Activated CD8-positive, alpha-beta memory T cell treated with anti-CD3 and anti-CD28 coated beads, Interleukin-2, amount 50 U/mL, for 1 hour (primary cell): Measurements from ENCODE around the gene PPP1R37.

ENCODE experiments used
- DNase-seq: peaks from one replicate; pipeline ENCODE4 v3.0.0-alpha.2; 2020; ENCODE audit errors: extremely low read depth

Gene PPP1R37

DNA sequence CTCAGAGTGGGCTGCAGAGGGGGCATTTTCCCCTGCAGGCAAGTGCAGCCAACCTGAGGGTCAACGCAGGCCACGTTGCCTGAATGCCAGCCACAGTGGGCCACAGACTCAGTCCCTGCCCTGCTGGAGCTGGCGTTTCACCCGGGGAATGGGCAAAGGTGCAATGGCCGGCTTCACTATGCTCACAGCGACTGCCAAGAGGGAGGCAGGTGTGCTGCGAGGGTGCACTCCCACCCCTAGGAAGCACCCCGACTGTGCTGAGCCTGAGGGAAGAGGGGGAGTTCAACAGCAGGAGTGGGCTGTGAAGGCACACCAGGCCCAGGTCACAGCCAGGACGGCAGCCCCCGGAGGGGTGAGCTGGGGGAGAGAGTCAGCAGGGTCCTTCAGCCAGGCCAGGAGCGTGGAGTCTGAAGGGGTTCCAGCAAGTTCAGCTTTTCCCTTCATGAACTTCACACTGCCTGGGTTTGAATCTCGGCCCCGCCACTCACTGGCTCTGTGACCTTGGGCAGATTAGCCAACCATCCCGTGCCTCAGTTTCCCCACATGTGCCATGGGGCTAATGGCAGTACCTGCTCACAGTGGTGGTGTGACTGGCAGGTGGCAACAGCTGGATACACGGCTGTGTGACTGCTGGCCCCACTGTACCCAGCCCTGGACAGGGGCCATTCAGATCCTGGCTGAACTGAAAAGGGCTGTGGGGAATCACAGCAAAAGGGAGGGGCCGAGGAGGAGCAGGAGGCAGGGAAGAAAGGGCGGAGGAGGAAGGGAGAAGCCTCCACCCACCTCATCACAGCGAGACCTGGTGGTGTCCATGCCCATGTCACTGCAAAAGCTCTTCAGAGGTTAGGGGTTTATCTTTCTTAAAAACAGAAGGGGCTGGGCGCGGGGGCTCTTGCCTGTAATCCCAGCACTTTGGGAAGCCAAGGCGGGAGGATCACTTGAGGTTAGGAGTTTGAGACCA lies 77.4 kb downstream of the PPP1R37 start:
- DNase-seq, result no peak

DNA sequence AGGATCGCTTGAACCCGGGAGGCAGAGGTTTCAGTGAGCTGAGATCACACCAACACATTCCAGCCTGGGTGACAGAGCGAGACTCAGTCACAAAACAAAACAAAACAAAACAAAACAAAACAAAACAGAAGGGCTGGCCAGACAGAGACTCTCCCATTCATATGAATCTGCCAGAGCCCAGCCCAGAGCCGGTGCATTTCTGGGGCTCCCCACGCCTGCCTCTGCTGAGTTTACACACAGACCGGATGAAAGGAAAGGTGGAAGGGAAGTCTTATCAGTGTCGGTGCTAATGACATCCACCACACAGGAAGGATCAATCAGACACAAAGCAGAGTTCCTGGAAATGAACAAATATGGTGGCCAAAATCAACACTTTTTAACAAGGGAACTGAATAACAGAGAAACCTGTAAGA lies 78.2 kb downstream of the PPP1R37 start:
- DNase-seq, result no peak

DNA sequence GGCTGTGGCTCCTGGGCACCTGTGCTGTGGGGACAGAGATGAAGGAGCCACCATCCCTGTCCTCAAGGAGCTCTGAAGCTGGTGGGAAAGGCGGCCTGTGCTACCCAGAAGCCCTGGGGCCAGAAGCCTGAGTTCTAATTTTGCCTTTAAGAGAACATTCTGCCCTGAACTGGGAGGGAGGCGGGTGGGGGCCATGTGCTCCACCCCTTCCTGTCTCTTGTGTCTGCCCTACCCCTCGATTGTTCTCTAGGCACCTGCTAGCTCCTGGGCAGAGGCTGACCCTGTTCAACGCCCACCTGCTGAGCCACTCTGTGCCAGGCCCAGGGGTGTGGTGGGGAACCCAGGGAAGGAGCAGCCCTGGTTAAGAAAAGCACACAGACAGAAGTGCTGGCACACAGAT lies 79.2 kb downstream of the PPP1R37 start:
- DNase-seq, result no peak

DNA sequence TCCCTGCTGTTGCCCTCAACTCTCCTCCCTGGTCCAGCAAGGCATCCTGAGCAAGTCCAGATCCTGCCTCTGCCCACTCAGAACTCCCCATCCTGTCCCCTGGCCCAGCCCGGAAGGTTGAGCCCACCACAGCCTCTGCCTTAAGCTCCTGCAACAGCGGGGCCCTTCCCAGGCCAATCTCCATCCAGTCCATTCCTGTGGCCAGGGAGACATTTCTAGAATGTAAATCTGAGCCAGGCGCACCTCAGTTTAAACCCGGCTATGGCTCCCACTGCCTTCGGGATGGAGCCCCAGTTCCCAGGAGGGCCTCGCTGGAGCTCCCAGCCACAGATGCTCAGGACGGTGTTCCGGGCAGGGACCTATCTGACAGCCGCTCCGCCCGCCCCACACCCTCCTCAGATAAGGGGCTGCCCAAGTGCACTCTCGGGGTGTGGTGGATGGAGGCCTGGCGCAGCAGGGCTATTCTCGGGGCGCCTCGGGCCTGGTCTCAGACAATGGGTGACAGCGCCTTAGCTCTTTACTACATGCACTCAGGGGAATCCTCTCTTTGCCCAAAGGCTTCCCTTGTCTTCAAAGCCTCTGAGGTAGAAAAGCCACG lies 79.7 kb downstream of the PPP1R37 start:
- DNase-seq, result no peak

DNA sequence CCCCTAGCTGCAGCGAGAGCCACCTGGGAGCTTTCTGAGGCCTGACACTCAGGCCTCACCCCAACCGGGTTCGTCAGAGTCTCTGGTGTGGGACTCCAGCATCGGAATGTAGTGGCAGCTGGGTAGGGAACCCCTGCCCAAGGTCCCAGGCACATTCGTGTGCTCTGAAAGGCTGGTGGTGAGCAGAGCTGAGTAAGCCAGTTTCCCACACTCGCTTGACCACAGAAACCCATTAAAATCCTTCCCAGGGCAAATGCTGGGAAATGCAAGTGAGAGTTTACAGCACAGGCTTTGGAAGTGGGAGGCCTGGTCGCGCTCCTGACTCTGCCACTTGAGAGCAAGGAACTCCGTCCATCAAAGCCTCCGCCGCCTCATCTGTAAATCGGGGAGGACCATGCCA lies 80.8 kb downstream of the PPP1R37 start:
- no peak for DNase-seq

DNA sequence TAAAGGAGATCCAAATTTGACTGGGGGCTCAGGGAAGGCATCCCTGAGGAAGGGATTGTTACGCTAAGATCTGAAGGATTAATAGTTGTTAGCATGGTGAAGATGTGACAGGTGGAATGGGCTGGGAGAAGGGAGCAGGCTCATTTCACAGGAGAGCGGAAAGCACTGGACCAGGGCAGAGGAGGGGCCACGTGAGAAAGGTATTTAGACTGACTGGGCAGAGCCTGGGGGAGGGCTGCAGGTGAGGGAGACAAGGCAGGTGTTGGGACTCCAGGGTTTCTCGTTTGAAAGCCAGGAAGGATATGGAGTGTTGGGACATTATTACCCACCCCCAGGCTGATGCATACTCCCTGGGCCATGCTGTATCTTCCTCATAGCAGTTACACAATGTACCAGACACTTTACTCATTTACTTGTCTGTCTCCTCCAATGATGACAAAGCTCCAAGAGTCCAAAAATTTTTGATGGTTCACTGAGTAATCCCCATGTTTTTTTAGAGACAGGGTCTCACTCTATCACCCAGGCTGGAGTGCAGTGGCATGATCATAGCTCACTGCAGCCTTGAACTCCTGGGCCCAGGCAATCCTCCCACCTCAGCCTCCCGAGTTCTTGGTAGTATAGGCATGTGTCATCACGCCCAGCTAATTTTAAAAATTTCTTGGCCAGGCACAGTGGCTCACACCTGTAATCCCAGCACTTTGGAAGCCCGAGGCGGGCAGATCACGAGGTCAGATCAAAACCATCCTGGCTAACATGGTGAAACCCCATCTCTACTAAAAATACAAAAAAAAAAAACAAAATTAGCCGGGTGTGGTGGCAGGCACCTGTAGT lies 82.8 kb downstream of the PPP1R37 start:
- DNase-seq, result no peak

DNA sequence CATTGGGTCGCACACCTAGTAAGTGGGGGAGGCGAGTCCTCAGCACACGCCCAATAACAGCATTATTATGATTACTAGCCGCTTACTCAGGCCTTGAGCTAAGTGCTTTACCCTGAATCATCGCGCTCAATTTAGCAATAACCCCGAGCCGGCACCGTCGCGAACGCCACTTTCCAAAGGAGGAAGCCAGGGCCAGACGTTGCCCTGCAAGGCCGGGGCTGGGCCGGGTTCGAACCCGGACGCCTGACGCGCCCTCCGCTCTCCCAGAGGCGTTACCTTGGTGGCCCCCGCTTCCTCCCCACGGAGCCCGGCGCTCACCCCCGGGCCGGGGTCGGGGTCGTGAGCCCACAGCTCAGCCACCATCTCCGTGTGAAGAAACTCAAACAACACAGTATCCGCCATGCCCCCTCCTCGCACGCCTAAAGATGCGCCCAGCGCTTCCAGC lies 84.9 kb downstream of the PPP1R37 start, which contains the start of gene TRAPPC6A:
Gene TRAPPC6A (minus strand): TSS at position 421 of the 445 bp plus-strand sequence. CDS start 19 bp downstream, at position 402.
- DNase-seq, result no peak

DNA sequence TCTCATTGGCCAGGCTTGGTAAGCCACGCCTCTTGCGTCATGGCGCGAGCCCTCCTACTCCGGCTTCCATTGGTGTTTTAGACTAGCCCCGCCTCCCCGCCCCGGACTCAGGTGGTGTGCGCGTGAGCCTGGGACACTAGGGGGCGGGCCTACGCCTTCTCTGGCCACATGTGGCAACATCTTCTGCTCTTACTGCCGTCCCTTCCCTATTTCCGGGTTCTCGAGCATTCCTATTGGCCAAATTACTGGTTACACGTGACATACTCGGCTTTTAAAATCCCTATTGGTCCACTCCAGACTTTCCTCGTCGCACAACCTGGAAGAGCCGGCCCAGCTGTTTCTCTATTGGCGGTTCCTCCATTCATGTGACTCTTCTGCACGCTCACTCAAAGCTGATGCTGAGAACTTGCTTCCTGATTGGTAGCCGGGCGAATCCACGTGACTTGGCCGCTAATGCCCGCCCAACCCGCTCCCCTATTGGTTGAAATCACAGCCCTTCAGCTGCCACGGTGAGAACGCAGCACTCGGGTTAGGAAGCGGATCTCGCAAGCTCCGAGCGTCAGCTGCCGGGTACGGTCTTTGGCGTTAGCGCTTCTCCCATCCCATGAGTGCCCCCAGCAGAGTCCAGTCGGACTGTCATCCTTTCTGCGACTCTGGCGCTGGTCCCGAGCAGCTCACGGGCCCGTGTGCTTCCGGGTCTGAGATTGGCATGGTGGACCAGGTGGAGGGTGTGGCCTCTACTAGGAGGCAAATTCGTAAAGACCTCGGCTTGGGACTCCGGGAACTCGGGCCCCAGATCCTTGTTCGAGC lies 85.5 kb downstream of the PPP1R37 start, which contains the start of gene BLOC1S3:
Gene BLOC1S3 (plus strand): TSS at position 523 of the 810 bp plus-strand sequence. CDS start 513 bp downstream, outside the sequence.
- peak; percentile 100 for DNase-seq

DNA sequence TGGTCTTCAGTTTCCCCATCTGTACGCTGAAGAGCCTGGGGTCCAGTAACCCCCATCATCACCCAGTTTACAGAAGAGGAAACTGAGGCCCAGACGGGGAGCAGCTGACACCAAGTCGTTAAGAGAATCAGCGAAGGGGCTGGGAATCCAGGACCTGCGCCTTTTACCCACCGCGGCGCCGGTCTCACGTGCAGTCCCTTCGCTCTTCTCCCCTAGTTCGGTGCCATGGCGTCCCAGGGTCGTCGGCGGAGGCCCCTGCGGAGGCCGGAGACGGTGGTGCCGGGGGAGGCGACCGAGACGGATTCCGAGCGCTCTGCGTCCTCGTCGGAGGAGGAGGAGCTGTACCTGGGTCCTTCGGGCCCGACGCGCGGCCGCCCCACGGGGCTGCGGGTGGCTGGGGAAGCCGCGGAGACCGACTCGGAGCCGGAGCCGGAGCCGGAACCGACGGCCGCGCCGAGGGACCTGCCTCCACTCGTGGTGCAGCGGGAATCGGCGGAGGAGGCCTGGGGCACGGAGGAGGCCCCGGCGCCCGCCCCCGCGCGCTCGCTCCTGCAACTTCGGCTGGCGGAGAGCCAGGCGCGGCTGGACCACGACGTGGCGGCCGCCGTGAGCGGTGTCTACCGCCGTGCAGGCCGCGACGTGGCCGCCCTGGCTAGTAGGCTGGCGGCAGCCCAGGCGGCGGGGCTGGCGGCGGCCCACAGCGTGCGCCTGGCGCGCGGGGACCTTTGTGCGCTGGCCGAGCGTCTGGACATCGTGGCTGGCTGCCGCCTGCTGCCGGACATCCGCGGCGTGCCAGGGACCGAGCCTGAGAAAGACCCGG lies 86.3 kb downstream of the PPP1R37 start:
- no peak for DNase-seq

DNA sequence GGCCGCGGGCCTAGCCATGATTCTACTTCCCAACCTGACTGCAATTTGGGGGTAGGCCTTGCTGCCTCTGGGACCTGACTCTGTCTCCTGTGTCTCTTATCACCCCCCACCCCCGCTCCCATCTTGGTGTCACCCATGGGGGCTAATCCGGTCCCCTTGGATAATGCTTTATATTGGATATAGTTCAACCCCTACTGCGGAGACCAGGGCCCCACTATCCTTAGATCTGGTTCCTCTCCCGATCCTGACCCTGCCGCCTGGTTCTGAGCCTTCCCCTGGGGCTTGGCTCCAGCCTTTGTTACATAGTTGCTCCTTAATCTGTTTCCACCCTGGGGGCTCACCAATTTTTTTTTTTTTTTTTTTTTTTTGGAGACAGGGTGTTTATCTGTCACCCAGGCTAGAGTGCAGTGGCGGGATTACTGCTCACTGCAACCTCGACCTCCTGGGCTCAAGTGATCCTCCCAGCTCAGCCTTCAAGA lies 87.0 kb downstream of the PPP1R37 start:
- DNase-seq, result no peak

DNA sequence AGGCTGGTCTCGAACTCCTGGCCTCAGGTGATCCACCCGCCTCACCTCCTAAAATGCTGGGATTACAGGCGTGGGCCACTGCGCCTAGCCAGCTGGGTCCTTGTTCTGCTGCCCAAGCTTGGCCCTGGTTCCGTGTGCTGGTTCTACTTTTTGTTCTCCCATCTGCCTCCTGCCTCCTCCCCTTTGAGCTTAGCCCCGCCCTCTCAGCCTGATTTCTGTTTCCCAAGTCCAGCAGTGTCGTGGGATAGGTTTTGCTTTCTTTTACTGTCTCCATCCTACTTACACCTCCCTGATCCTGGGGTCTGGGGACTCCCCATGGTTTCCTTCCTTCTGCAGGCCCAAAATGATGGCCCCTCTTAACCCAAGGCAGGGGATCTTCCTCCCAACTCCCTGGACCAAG lies 88.0 kb downstream of the PPP1R37 start:
- no peak for DNase-seq

DNA sequence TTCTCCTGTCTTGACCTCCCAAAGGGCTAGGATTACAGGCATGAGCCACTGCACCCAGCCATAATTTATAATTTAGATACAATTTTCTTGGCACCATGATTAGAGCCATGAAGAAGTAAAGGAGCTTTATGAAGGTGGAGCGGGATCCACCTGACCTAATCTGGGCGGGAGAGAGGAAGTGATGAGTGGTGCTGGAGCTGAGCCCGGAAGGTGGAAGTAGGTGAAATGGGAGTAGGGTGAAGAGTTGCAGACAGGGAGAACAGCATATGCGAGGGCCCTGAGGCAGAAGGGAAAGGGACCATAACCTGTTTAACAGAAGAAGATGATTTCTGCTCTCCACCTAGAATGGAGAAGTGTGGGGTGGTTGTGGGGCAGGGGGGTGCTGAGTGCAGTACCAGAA lies 89.8 kb downstream of the PPP1R37 start:
- no peak for DNase-seq

DNA sequence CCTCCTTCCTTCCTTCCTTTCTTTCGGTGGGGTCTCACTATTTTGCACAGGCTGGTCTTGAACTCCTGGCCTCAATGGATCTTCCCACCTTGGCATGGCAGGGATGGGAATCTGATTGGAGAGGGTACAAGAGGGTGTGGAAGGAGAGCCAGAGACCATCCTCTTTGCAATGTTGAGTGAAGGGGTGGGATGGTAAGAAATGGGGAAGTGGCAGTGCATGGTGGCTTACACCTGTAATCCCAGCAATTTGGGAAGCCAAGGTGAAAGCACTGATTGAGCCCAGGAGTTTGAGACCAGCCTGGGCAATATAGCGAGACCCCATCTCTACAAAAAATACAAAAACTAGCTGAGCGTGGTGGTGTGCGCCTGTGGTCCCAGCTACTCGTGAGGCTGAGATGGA lies 91.1 kb downstream of the PPP1R37 start:
- no peak for DNase-seq

DNA sequence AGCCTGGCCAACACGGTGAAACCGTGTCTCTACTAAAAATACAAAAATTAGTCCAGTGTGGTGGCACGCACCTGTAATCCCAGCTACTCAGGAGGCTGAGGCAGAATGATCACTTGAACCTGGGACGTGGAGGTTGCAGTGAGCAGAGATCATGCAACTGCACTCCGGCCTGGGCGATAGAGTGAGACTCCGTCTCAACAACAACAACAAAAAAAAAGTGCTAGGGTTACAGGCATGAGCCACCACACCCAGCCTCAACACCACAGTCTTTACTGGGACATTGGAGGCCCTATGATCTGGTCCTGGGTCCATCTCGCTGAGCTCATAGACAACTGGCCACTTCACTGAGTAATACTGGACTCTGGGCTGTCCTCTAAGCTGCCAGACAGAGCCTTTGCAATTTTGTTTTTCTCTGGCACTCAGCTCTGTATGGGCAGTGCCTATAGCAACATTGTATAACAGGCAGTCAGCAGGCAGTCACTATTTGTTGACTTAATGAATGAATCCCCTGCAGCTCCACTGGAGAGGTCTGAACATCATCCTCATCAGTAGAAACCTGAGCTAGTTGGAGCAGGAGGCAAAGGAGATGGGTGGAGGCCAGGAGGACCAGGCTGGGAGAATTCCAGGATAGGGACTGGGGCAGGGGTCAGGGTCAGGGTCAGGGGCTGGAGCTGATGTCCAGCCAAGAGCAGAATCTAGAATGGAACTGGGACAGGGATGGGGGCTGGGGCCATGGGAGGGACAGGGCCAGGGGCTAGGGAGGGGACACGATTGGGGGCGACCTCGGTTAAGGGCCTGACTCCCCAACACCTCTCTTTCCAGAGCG lies 93.7 kb downstream of the PPP1R37 start:
- no peak for DNase-seq

DNA sequence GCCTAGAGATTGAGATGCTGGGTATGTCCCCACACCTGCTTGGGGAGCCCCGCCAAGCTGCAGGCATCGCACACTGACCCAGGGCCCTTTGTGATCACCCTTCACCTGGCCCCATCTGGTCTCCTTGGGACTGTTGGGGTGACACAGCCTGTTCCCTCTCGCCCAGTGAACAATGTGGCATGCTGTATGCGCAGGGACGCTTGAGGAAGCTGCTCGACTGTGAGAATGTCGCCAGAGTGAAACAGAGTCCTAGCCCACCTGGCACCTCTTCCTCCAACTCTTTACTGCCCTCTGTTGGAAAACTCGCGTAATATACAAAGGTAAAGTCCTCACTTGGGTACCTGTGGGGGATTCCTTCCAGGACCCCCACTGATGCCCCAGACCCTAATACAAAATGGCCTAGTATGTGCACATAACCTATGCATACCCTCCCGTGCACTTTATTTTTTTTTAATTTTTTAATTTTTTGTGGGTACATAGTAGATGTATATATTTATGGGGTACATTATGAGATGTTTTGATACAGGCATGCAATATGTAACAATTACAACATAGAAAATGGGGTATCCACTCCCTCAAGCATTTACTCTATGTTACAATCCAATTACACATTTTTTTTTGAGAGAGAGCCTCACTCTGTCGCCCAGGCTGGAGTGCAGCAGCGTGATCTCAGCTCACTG lies 94.6 kb downstream of the PPP1R37 start:
- no peak for DNase-seq

DNA sequence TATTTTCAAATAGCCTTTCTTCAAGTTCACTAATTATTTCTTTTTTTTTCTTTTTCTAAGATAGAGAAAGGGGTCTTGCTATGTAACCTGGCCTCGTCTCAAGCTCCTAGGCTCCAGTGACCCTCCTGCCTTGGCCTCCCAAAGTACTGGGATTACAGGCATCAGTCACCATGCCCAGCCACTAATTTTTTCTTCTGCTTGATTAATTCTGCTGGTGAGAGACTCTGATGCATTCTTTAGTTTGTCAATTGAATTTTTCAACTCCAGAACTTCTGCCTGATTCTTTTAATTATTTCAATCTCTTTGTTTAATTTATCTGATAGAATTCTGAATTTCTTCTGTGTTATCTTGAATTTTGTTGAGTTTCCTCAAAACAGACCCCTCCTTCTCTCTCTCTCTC lies 97.0 kb downstream of the PPP1R37 start:
- DNase-seq, result no peak

DNA sequence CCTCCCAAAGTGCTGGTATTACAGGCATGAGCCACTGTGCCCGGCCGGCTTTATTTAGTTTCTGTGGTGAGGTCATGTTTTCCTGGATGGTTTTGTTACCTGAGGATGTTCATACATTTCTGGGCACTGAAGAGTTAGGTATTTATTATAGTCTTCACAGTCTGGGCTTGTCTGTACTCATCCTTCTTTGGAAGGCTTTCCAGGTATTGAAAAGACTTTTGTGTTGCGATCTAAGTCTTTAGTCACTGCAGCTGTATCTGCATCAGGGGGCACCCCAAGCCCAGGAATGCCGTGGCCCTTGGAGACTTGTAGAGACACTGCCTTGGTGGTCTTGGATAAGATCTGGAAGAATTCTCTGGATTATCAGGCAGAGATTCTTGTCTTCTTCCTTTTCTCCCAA lies 98.4 kb downstream of the PPP1R37 start:
- no peak for DNase-seq

DNA sequence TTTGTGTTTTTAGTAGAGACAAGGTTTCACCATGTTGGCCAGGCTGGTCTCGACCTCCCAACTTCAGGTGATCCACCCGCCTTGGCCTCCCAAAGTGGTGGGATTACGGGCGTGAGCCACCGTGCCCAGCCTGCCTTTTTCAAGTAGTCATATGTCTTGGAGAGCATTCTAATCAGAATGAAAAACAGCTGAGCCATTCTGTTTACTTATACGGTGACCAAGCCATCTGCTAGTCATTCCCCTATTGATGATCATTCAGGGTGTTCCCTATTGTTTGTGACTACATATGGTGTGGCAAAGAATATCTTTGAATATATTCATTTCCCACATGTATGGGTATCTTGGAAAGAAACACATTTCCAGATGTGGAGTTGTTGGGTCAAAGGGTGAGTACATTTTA lies 102.8 kb downstream of the PPP1R37 start:
- no peak for DNase-seq
